Kidney epithelial cell (primary cell): ENCODE results near the gene GDPD1. TPM values are rescaled to one million over a fixed set of nuclear protein-coding genes. Genes with fewer than 3 reads are reported as not detected.
"Not testable (repeated sequence)": the region's sequence is repeated elsewhere in the genome, so short reads cannot be mapped to it uniquely, and the experiment has no call there.

Experiments
- DNase-seq: peaks from one replicate; pipeline ENCODE4 v3.0.0-alpha.2; 2010; ENCODE audit warnings: low read depth
- H3K27me3 ChIP-seq: 2 replicates; pipeline ENCODE4 v1.6.0; 2011; ENCODE audit warnings: low read length; ENCODE audit not compliant: control insufficient read depth, insufficient read depth
- H3K36me3 ChIP-seq: 2 replicates; pipeline ENCODE4 v1.5.1; 2011; ENCODE audit warnings: low read length; ENCODE audit not compliant: control insufficient read depth, insufficient read depth
- H3K4me3 ChIP-seq: 2 replicates; pipeline ENCODE4 v1.5.1; 2011; ENCODE audit warnings: low read depth, mild to moderate bottlenecking, control low read depth, low read length
- total RNA-seq: library from RNA; depleted of rRNA; stranded (reverse); fragments of >200 nt; gene quantifications from 2 replicates; pipeline ENCODE4 v1.2.3, GENCODE V29; 2015
- TF ChIP-seq, protein P1 (sequence below): IDR thresholded peaks from 2 replicates; pipeline ENCODE4 v1.5.1; 2011; ENCODE audit warnings: mild to moderate bottlenecking, moderate library complexity, low read length, control low read depth, inconsistent platforms; ENCODE audit not compliant: insufficient read depth, poor library complexity, severe bottlenecking

GDPD1 gene
- 1.7 and 2.7 TPM in 2 replicates for total RNA-seq

DNA sequence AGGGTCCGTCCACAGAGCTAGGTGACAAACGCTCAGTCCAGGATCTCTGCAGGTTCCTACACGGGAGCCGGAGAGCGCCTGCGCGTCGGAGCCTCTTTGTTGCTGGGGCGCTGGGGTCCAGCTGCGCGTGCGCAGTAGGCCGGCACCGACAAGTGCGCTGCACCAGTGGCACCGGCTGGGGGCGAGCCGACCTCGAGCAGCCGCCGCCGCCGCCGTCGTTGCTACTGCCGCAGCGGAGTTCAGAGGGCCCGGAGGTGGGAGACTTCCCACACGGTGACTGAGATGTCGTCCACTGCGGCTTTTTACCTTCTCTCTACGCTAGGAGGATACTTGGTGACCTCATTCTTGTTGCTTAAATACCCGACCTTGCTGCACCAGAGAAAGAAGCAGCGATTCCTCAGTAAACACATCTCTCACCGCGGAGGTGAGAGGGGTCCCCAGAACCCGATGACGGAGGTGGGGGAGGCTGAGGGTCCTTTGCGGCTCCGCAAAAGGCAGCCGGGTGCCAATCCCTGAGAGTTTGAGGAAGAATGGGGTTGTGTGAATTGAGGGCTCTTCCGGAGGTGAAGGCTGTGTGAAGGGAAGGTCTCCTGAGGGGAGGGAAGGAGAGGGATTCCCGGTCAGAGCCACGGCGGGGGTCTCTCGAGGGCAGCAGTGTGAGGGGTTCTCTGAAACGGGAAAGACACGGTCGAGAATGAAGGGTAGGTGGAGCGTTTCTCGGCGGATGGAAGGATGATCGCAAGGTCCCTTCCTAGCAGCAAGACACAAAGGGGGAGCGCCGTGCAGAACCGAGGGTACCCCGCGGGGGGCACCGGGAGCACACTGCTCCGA is at the start of gene GDPD1:
TSS of gene GDPD1 (plus strand) at position 184 of the 831 bp plus-strand sequence. CDS start at position 283, 99 bp downstream.
- DNase-seq = peak; percentile 69
- H3K36me3 ChIP-seq = no peaks in the 10 kb centered on the region
- TF ChIP-seq, protein P1, sequence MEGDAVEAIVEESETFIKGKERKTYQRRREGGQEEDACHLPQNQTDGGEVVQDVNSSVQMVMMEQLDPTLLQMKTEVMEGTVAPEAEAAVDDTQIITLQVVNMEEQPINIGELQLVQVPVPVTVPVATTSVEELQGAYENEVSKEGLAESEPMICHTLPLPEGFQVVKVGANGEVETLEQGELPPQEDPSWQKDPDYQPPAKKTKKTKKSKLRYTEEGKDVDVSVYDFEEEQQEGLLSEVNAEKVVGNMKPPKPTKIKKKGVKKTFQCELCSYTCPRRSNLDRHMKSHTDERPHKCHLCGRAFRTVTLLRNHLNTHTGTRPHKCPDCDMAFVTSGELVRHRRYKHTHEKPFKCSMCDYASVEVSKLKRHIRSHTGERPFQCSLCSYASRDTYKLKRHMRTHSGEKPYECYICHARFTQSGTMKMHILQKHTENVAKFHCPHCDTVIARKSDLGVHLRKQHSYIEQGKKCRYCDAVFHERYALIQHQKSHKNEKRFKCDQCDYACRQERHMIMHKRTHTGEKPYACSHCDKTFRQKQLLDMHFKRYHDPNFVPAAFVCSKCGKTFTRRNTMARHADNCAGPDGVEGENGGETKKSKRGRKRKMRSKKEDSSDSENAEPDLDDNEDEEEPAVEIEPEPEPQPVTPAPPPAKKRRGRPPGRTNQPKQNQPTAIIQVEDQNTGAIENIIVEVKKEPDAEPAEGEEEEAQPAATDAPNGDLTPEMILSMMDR = peak; percentile 48
- H3K4me3 ChIP-seq = peak within 1 kb of the TSS; percentile 86
- H3K27me3 ChIP-seq = no peaks in the 10 kb centered on the region

GRCh38 chr17:59172436-59173004 is 47.8 kb upstream of the GDPD1 start:
- TF ChIP-seq, protein P1 = no peak
- H3K36me3 ChIP-seq = no peaks in the 10 kb centered on the region
- no peak for DNase-seq
- no peaks in the 10 kb centered on the region for H3K27me3 ChIP-seq
- H3K4me3 ChIP-seq = no peak overlapping the region

GRCh38 chr17:59174671-59175070 is 45.6 kb upstream of the GDPD1 start:
- DNase-seq = no peak
- Histone ChIP-seq H3K36me3 (no peaks in the 10 kb centered on the region), H3K27me3 (no peaks in the 10 kb centered on the region), H3K4me3 (no peak overlapping the region)
- TF ChIP-seq, protein P1 = no peak

DNA sequence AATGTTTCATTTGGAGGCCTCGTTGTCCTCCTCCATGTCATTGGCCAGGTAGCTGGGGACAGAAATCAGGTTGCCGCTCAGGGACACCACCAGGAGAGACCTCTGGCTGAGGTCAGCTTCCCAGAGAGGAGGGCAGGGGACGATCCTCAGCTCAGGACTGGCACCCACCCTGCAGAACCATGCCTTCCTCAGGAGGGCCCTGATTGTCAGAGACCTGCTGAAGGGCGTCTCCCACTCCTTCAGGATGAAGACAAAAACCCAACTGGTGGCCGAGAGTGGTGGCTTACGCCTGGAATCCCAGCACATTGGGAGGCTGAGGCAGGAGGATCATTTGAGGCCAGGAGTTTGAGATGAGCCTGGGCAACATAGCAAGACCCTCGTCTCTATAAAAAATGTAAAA is 45.2 kb upstream of the GDPD1 start:
- TF ChIP-seq, protein P1 = no peak
- Histone ChIP-seq H3K36me3 (no peaks in the 10 kb centered on the region), H3K27me3 (no peaks in the 10 kb centered on the region), H3K4me3 (no peak overlapping the region)
- no peak for DNase-seq

DNA sequence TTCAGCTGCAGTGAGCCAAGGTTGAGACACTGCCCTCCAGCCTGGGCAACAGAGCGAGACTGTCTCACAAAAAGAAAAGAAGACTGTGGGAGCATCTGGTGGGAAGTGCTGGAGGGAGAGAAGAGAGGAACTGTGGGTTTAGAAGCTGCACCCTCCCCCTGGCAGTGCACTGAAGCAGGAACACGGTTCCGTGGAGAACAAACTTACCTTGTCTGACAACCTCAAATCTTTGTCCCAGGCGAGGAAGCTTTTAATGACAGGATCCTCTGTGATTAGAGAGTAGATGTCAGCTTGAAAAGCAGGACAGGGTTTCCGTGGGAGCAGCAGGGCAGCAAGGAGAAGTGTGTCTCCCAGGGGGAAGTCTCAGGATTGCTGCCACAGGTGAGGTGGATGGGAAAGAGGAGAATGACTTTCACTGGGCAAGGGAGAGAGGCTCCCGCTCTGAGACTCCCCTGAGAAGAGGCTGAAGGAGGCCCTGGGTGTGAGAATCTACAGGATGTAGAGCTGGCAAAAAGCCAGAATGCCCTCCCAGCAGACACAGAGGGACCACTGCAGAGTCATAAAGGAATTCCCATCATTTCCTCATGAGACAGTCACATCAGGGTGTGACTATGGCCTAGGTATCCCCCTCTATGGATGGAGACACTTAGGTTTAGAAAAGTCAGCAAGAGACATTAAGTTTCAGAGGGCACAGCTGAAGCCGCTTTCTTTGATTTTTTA is 41.9 kb upstream of the GDPD1 start:
- TF ChIP-seq, protein P1 = peak; percentile 4
- Histone ChIP-seq H3K27me3 (no peaks in the 10 kb centered on the region), H3K36me3 (no peaks in the 10 kb centered on the region), H3K4me3 (no peak overlapping the region)
- no peak for DNase-seq

- not testable (repeated sequence) for H3K27me3 ChIP-seq, H3K36me3 ChIP-seq, DNase-seq, H3K4me3 ChIP-seq
Measured at GRCh38 chr17:59179601-59180000, 40.7 kb upstream of the GDPD1 start.
